HEK293 (cell line): ENCODE measurements around the gene PTTG2.

Experiments
- TF ChIP-seq, protein P1 (sequence below): fragments of 450-650 bp; formaldehyde crosslinking; IDR thresholded peaks from 2 replicates; pipeline ENCODE4 v1.5.1; 2016; ENCODE audit warnings: missing biosample characterization, missing genetic modification characterization
- TF ChIP-seq, protein P2 (sequence below): fragments of 450-650 bp; formaldehyde crosslinking; IDR thresholded peaks from 2 replicates; pipeline ENCODE4 v1.5.1; 2016; ENCODE audit warnings: missing biosample characterization, missing genetic modification characterization

DNA sequence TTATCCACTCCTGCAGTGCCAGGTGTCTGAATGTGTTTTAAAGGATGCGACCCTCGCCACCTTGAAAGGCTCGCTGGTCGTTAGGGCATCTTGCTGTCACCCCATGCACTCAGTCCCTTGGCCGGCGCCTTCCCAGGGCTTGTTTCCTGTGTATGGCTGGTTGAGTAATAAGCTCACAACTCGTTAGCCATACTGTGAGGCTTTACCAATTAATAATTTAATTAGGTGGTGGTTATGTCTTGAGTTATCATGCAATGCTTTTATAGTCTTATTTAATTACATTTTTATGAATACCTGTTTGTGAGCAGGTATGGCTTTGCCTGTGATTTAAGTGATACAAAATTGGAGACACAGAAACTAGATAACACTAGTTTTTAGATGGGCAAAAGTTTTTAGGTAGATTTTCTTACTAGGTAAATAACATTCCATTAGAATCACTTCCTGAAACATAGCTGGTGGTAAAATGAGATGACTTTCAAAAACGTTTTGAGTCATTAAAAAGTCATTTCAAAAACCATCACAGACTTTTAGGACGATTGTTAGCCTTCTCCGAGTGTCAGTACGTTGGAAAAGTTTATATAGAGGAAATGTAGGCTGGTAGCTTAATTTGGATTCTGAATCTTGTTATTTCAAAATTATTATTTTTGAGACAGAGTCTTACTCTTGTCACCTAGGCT is 18.2 kb downstream of the PTTG2 start:
- TF ChIP-seq, protein P1, sequence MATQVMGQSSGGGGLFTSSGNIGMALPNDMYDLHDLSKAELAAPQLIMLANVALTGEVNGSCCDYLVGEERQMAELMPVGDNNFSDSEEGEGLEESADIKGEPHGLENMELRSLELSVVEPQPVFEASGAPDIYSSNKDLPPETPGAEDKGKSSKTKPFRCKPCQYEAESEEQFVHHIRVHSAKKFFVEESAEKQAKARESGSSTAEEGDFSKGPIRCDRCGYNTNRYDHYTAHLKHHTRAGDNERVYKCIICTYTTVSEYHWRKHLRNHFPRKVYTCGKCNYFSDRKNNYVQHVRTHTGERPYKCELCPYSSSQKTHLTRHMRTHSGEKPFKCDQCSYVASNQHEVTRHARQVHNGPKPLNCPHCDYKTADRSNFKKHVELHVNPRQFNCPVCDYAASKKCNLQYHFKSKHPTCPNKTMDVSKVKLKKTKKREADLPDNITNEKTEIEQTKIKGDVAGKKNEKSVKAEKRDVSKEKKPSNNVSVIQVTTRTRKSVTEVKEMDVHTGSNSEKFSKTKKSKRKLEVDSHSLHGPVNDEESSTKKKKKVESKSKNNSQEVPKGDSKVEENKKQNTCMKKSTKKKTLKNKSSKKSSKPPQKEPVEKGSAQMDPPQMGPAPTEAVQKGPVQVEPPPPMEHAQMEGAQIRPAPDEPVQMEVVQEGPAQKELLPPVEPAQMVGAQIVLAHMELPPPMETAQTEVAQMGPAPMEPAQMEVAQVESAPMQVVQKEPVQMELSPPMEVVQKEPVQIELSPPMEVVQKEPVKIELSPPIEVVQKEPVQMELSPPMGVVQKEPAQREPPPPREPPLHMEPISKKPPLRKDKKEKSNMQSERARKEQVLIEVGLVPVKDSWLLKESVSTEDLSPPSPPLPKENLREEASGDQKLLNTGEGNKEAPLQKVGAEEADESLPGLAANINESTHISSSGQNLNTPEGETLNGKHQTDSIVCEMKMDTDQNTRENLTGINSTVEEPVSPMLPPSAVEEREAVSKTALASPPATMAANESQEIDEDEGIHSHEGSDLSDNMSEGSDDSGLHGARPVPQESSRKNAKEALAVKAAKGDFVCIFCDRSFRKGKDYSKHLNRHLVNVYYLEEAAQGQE (tag by site-specific recombination): no peak
- TF ChIP-seq, protein P2, sequence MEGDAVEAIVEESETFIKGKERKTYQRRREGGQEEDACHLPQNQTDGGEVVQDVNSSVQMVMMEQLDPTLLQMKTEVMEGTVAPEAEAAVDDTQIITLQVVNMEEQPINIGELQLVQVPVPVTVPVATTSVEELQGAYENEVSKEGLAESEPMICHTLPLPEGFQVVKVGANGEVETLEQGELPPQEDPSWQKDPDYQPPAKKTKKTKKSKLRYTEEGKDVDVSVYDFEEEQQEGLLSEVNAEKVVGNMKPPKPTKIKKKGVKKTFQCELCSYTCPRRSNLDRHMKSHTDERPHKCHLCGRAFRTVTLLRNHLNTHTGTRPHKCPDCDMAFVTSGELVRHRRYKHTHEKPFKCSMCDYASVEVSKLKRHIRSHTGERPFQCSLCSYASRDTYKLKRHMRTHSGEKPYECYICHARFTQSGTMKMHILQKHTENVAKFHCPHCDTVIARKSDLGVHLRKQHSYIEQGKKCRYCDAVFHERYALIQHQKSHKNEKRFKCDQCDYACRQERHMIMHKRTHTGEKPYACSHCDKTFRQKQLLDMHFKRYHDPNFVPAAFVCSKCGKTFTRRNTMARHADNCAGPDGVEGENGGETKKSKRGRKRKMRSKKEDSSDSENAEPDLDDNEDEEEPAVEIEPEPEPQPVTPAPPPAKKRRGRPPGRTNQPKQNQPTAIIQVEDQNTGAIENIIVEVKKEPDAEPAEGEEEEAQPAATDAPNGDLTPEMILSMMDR (tag by site-specific recombination): no peak
